ENCODE data around the gene FPR1. TPM values are rescaled to one million over a fixed set of nuclear protein-coding genes. Genes with fewer than 3 reads are reported as not detected.

The FPR1 gene
- total and polyA plus RNA-seq, 2 of the 8 experiments (the other 6 are each of a cell fraction or from before 2014, with no cell fraction given), result 0.11 TPM; not detected in 1

DNA sequence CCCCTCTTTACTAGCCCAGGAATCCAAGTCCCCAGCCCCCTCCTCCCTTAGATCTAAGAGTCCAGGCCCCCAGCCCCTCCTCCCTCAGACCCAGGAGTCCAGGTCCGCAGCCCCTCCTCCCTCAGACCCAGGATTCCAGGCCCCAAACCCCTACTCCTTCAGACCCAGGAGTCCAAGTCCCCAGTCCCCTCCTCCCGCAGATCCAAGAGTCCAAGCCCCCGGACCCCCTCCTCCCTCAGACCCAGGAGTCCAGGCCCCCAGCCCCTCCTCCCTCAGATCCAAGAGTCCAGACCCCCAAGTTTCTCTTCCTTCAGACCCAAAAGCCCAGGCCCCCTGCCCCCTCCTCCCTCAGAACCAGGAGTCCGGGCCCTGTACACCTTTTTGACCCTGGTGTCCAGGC lies 47.1 kb downstream of the FPR1 start:
- H3K36me3 ChIP-seq (ENCODE audit: control insufficient read depth in 2 of 4, insufficient read depth in 4 of 4, low read length in 3 of 4), result no peaks in the 10 kb centered on the region
- H4K20me1 ChIP-seq (replicated peaks in 1 of 2; ENCODE audit: control insufficient read depth in 1 of 2, insufficient read depth in 2 of 2, low read length in 2 of 2), result no peaks in the 10 kb centered on the region
- no peaks in the 10 kb centered on the region for H3K79me2 ChIP-seq (ENCODE audit: control insufficient read depth in 1 of 2, insufficient read depth in 2 of 2, low read length in 2 of 2)
- no peaks in the 10 kb centered on the region for H3K79me1 ChIP-seq (ENCODE audit: low read depth, low read length)
- FAIRE-seq, result no peak
- no peak for TF ChIP-seq BCL11A (IDR thresholded peaks at IDR 0.05; ENCODE audit: low read depth in 2 of 2, low read length in 2 of 2)
- no peak for TF ChIP-seq SIRT6 (IDR thresholded peaks at IDR 0.05; ENCODE audit: low read length)
- TF ChIP-seq KDM1A (IDR thresholded peaks at IDR 0.05; ENCODE audit: borderline replicate concordance, low read length), result no peak
- TF ChIP-seq CTBP2 (IDR thresholded peaks at IDR 0.05; ENCODE audit: borderline replicate concordance, insufficient read depth, insufficient read length, low read length), result no peak
- TF ChIP-seq ASH2L (IDR thresholded peaks at IDR 0.05; ENCODE audit: low read length), result no peak
- TF ChIP-seq GTF2F1 (IDR thresholded peaks at IDR 0.05; ENCODE audit: borderline replicate concordance, low read depth, low read length), result no peak
- TF ChIP-seq BACH1 (IDR thresholded peaks at IDR 0.05; ENCODE audit: low read length), result no peak
- TF ChIP-seq CHD2 (IDR thresholded peaks at IDR 0.05; ENCODE audit: low read length), result no peak
- TF ChIP-seq SP4 (IDR thresholded peaks at IDR 0.05; ENCODE audit: low read length), result no peak
- TF ChIP-seq RFX5 (IDR thresholded peaks at IDR 0.05; ENCODE audit: borderline replicate concordance, low read depth, low read length), result no peak
- TF ChIP-seq SRF (IDR thresholded peaks at IDR 0.05; ENCODE audit: low read depth, low read length), result no peak
- no peak for TF ChIP-seq NANOG (IDR thresholded peaks at IDR 0.05; ENCODE audit: insufficient read depth, low read depth, low read length, poor library complexity, severe bottlenecking)
- H3K27me3 ChIP-seq (replicated peaks in 1 of 4; ENCODE audit: control insufficient read depth in 3 of 4, extremely low read depth in 1 of 4, insufficient read depth in 3 of 4, low read length in 3 of 4), result no peaks in the 10 kb centered on the region
- 78% methylated on average over 1 of the region's 4 CpGs; no CpG with 5 or more reads in 1 of the 2 experiments for WGBS, 2 experiments (ENCODE audit: extremely low coverage in 1 of 2, insufficient coverage in 1 of 2, insufficient read length in 1 of 2, insufficient replicate concordance in 2 of 2, low coverage in 1 of 2, low lambda C conversion rate in 2 of 2, missing lambda C conversion rate in 1 of 2)
- H4K8ac ChIP-seq (ENCODE audit: extremely low read depth, insufficient read depth, low read length), result no peak overlapping the region
- no peak overlapping the region for H3K14ac ChIP-seq (ENCODE audit: insufficient read length)
- CTCF ChIA-PET (ENCODE audit: partially characterized antibody), result interaction anchor here (0.6 to 2.4 kb wide), 5 partner anchors 8 to 73 kb away, joined by 3 to 9 read pairs (median 3); partner anchors contain the start of gene SPACA6
- peak overlapping the region; percentile 49 to 75 (median 70) for H3K4me3 ChIP-seq (ENCODE audit: extremely low read depth in 1 of 4, insufficient read depth in 2 of 4, low read depth in 3 of 4, low read length in 4 of 4)
- H3K9me3 ChIP-seq (ENCODE audit: insufficient read depth in 2 of 2, low read depth in 1 of 2, low read length in 1 of 2), result no peaks in the 10 kb centered on the region
- 0 out of 2 replicates have a peak overlapping the region, but pooled peaks have one; percentile 29 for H2AFZ ChIP-seq (ENCODE audit: low read length)
- no peak overlapping the region for H2BK20ac ChIP-seq (ENCODE audit: low read length)
- DNase-seq (ENCODE audit: low read depth in 1 of 2, low spot score in 2 of 2), result no peak
- peak overlapping the region; percentile 46; the same call in 1 of the 2 replicates for H3K27ac ChIP-seq (ENCODE audit: low read depth, low read length)
- POLR2A ChIA-PET (ENCODE audit: partially characterized antibody), result interaction anchor here (4.0 kb wide), 1 partner anchor 14 kb away, joined by 28 read pairs; no protein-coding TSS in a partner anchor
- H3K4me2 ChIP-seq (ENCODE audit: insufficient read depth in 1 of 2, low read depth in 2 of 2, low read length in 2 of 2), result peak overlapping the region; percentile 90 to 96
- peak overlapping the region in 3 of 4 experiments; percentile 46 to 56 (median 54); a peak in 4 of 7 replicates for H3K9ac ChIP-seq (replicated peaks in 1 of 4; ENCODE audit: extremely low read depth in 1 of 4, low read depth in 3 of 4, low read length in 3 of 4)
- peaks cover 20% of the 10 kb centered on the region for H3K23me2 ChIP-seq (ENCODE audit: low read depth, low read length)
- no peak overlapping the region for H2BK5ac ChIP-seq (ENCODE audit: low read depth, low read length)
- H3K56ac ChIP-seq (replicated peaks; ENCODE audit: insufficient read length, low read depth, low read length), result no peak overlapping the region
- no peak overlapping the region for H4K91ac ChIP-seq (replicated peaks; ENCODE audit: insufficient read length, low read length)
- H2AK5ac ChIP-seq (ENCODE audit: low read depth, low read length), result no peak overlapping the region
- H3K4me1 ChIP-seq (replicated peaks in 1 of 4; ENCODE audit: control insufficient read depth in 3 of 4, insufficient read depth in 4 of 4, low read length in 3 of 4), result peaks cover 0 to 11% (median 5%) of the 10 kb centered on the region in 4 experiments; a peak in 6 of 7 replicates
- H3K4ac ChIP-seq (replicated peaks; ENCODE audit: insufficient read length, low read depth, low read length), result no peak overlapping the region
- no peak overlapping the region for H4K5ac ChIP-seq (ENCODE audit: insufficient read length, low read depth, low read length)
- H3K23ac ChIP-seq (ENCODE audit: insufficient read length), result no peak overlapping the region
- H3K18ac ChIP-seq (ENCODE audit: extremely low read depth, low read length), result peak overlapping the region; percentile 60; the same call in 1 of the 2 replicates
- no peak overlapping the region for H2BK15ac ChIP-seq (ENCODE audit: low read length)
- H2BK120ac ChIP-seq (replicated peaks; ENCODE audit: low read depth, low read length), result peak overlapping the region; percentile 1
- no peak overlapping the region for H2BK12ac ChIP-seq (ENCODE audit: low read depth, low read length)
